HG03432 (cell line): ENCODE results near the gene NAP1L2.
"Not testable (repeated sequence)": the region's sequence is repeated elsewhere in the genome, so short reads cannot be mapped to it uniquely, and the experiment has no call there.

Experiments
- ATAC-seq: cut with Tn5 transposase; IDR thresholded peaks from one replicate; pipeline ENCODE4 v1.9.1; 2021; ENCODE audit warnings: mild to moderate bottlenecking, moderate library complexity; ENCODE audit not compliant: unreplicated experiment

The NAP1L2 gene

DNA sequence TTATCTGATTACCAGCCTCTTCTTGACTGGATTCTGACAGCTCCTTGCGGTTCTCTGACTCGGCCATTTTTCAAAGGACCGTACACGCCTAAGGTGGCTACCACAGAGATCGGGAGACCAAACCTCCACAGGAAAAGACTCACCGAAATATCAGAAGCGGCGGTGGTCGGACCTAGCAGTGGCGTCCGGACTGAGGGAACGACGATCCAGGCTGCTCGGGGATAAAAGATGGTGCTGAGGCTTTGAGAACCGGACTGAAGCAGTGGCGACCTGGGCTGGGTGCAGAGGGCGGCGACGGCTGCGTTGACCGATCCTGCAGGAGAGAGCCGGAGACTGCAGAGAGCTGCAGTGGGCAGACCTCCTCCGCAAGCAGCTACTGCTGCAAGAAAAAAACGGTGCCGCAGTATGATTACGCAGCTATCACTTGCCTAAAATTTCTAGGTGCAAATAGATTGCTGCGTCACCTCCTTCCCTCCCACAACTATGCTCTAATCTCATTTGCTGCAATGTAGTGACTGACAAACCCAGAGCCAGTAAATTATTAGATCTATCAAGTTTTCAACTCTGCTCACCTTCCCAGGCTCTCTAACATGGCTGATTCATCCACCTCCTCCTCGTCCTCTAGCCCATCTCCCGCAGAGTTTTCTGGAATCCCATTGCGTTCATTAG, at the start of gene NAP1L2:
Gene NAP1L2 (minus strand): TSS at position 426 of the 669 bp plus-strand sequence. CDS start 359 bp downstream, at position 67.
- peak; percentile 94 for ATAC-seq

- ATAC-seq: no peak
Observed at GRCh38 chrX:73262991-73263390, 48.3 kb upstream of the NAP1L2 start.

GRCh38 chrX:73239242-73239641, 24.6 kb upstream of the NAP1L2 start:
- ATAC-seq: no peak

DNA sequence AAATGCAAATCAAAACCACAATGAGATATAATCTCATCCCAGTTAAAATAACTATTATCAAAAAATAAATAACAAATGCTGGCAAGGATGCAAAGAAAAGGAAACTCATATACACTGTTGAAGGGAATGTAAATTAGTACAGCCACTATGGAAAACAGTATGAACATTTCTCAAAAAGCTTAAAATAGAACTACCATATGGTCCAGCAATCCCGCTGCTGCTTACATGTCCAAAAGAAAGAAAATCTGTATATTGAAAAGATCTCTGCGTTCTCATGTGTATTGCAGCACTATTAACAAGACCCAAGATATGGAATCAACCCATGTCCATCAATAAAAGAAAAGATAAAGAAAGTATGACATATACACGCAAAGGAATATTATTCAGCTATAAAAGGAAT, 3.0 kb upstream of the NAP1L2 start:
- ATAC-seq: no peak

- peak; percentile 19 for ATAC-seq
Observed at GRCh38 chrX:73215246-73215645, 595 bp upstream of the NAP1L2 start.

GRCh38 chrX:73213734-73214425, 771 bp downstream of the NAP1L2 start:
- ATAC-seq: no peak

DNA sequence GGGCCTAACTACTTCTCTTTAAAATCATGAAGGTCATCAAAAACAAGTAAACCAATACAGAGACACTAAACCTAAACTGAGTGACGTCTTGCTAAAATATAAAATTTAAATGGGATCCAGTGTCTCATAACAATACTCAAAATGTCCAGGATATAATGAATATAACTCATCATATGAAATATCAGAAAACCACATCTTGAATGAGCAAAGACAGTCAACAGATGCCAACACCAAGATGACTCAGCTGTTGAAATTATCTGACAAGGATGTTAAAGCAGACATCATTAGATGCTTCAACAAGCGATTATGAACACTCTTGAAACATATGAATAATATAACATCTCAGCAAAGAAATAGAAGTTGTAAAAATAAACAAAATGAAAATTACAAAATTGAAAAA, 8.3 kb downstream of the NAP1L2 start:
- no peak for ATAC-seq

DNA sequence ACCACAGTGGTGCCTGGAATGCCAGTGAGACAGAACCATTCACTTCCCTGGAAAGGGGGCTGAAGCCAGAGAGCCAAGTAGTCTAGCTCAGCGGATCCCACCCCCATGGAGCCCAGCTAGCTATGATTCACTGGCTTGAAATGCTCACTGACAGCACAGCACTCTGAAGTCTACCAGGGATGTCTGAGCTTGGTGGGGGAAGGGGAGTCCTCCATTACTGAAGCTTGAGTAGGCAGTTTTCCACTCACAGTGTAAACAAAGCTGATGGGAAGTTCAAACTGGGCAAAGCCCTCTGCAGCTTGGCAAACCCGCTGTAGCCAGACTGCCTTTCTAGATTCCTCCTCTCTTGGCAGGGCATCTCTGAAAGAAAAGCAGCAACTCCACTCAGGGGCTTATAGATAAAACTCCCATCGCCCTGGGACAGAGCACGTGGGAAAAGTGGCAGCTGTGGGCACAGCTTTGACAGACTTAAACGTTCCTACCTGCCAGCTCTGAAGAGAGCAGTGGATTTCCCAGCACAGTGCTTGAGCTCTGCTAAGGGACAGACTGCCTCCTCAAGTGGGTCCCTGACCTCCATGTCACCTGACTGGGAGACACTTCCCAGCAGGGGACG, 32.0 kb downstream of the NAP1L2 start:
- no peak for ATAC-seq

GRCh38 chrX:73168945-73169344, 45.7 kb downstream of the NAP1L2 start:
- ATAC-seq: not testable (repeated sequence)
